ENCODE results near the gene NEK7. TPM values are rescaled to one million over a fixed set of nuclear protein-coding genes. Genes with fewer than 3 reads are reported as not detected.
"Not testable (repeated sequence)": the region's sequence is repeated elsewhere in the genome, so short reads cannot be mapped to it uniquely, and the experiment has no call there.

The NEK7 gene
- total RNA-seq, 1 donor from 2014 or later = 54.1 TPM

- no peak for DNase-seq (ENCODE audit: low spot score)
Observed at GRCh38 chr1:198205016-198205684, 48.4 kb downstream of the NEK7 start.

GRCh38 chr1:198206292-198206691 is 49.5 kb downstream of the NEK7 start:
- DNase-seq (ENCODE audit: low spot score) = no peak

- DNase-seq (ENCODE audit: low spot score) = no peak
Observed at GRCh38 chr1:198211696-198212095, 54.9 kb downstream of the NEK7 start.

GRCh38 chr1:198212126-198212525 is 55.3 kb downstream of the NEK7 start:
- no peak for DNase-seq (ENCODE audit: low spot score)

GRCh38 chr1:198212675-198213074 is 55.9 kb downstream of the NEK7 start:
- DNase-seq (ENCODE audit: low spot score) = no peak

GRCh38 chr1:198214924-198215323 is 58.1 kb downstream of the NEK7 start:
- no peak for DNase-seq (ENCODE audit: low spot score)

GRCh38 chr1:198220428-198220827 is 63.6 kb downstream of the NEK7 start:
- DNase-seq (ENCODE audit: low spot score) = no peak

GRCh38 chr1:198227010-198227409 is 70.2 kb downstream of the NEK7 start:
- DNase-seq (ENCODE audit: low spot score) = not testable (repeated sequence)

- DNase-seq (ENCODE audit: low spot score) = not testable (repeated sequence)
Observed at GRCh38 chr1:198227454-198227853, 70.7 kb downstream of the NEK7 start.

GRCh38 chr1:198228925-198229324 is 72.1 kb downstream of the NEK7 start:
- no peak for DNase-seq (ENCODE audit: low spot score)

- no peak for DNase-seq (ENCODE audit: low spot score)
Observed at GRCh38 chr1:198231779-198232178, 75.0 kb downstream of the NEK7 start.

- no peak for DNase-seq (ENCODE audit: low spot score)
Observed at GRCh38 chr1:198232378-198232777, 75.6 kb downstream of the NEK7 start.

GRCh38 chr1:198232940-198233675 is 76.3 kb downstream of the NEK7 start:
- no peak for DNase-seq (ENCODE audit: low spot score)

GRCh38 chr1:198234520-198235251 is 77.9 kb downstream of the NEK7 start:
- no peak for DNase-seq (ENCODE audit: low spot score)

GRCh38 chr1:198238121-198238520 is 81.3 kb downstream of the NEK7 start:
- no peak for DNase-seq (ENCODE audit: low spot score)

- no peak for DNase-seq (ENCODE audit: low spot score)
Observed at GRCh38 chr1:198241553-198241952, 84.8 kb downstream of the NEK7 start.

GRCh38 chr1:198244772-198245171 is 88.0 kb downstream of the NEK7 start:
- no peak for DNase-seq (ENCODE audit: low spot score)

GRCh38 chr1:198245379-198245778 is 88.6 kb downstream of the NEK7 start:
- no peak for DNase-seq (ENCODE audit: low spot score)

GRCh38 chr1:198246337-198246736 is 89.5 kb downstream of the NEK7 start:
- DNase-seq (ENCODE audit: low spot score) = no peak

GRCh38 chr1:198253259-198253658 is 96.5 kb downstream of the NEK7 start:
- DNase-seq (ENCODE audit: low spot score) = no peak

- DNase-seq (ENCODE audit: low spot score) = no peak
Observed at GRCh38 chr1:198253668-198254067, 96.9 kb downstream of the NEK7 start.

- DNase-seq (ENCODE audit: low spot score) = no peak
Observed at GRCh38 chr1:198254521-198254920, 97.7 kb downstream of the NEK7 start.

- DNase-seq (ENCODE audit: low spot score) = no peak
Observed at GRCh38 chr1:198254948-198255347, 98.2 kb downstream of the NEK7 start.
